Testis (tissue), 5 donors: Measurements from ENCODE around the gene EIF2A. TPM values are rescaled to one million over a fixed set of nuclear protein-coding genes. Genes with fewer than 3 reads are reported as not detected.
"Not testable (repeated sequence)": the region's sequence is repeated elsewhere in the genome, so short reads cannot be mapped to it uniquely, and the experiment has no call there.

Experiments used
- DNase-seq: peaks from one replicate; pipeline ENCODE4 v3.0.0-alpha.2; 2019
- H3K27ac ChIP-seq, 2 donors: fragments of 200-600 bp; sonication (generic); one replicate each; pipeline ENCODE4 v1.5.1; 2019
- H3K27me3 ChIP-seq: fragments of 200-600 bp; sonication (generic); one replicate; pipeline ENCODE4 v1.5.1; 2019
- H3K36me3 ChIP-seq: fragments of 200-600 bp; sonication (generic); one replicate; pipeline ENCODE4 v1.5.1; 2017; ENCODE audit warnings: low read depth; ENCODE audit errors: missing control alignments
- H3K4me1 ChIP-seq: fragments of 200-600 bp; sonication (generic); one replicate; pipeline ENCODE4 v1.5.1; 2019
- H3K4me3 ChIP-seq, 2 donors: fragments of 200-600 bp; sonication (generic); one replicate each; pipeline ENCODE4 v1.5.1; 2017 to 2019
- H3K9me3 ChIP-seq: fragments of 200-600 bp; sonication (generic); one replicate; pipeline ENCODE4 v1.5.1; 2017
- CTCF ChIP-seq, 3 experiments: fragments of 450-650 bp in 2 of 3; fragments of 200-600 bp in 1 of 3; sonication (generic) in 1 of 3; IDR thresholded peaks; one replicate each; pipeline ENCODE4 v1.5.1; 2016 to 2019; ENCODE audit warnings: antibody characterized with exemption in 3 of 3, mild to moderate bottlenecking in 2 of 3, moderate library complexity in 1 of 3
- POLR2A ChIP-seq: fragments of 450-650 bp; IDR thresholded peaks from one replicate; pipeline ENCODE4 v1.6.1; 2017; ENCODE audit warnings: antibody characterized with exemption, mild to moderate bottlenecking, moderate library complexity
- WGBS, 2 donors: methylation state at CpG; one replicate each; pipeline ENCODE4 v1.1.5; 2018; 5-methylcytosine and 5-hydroxymethylcytosine counted together
- intact Hi-C: fragments of 100-400 bp; cut with DNase I; formaldehyde crosslinking; loops from one replicate; pipeline ENCODE4 v1.15.1; 2023; ENCODE audit warnings: low total_unique reads
- long read RNA-seq, 2 donors: transcript quantifications; one replicate each; lab custom pipeline, GENCODE V29; 2026
- polyA plus RNA-seq: library from polyadenylated mRNA; stranded (reverse); fragments of 350-450 nt; fragmentation: Illumina TruSeq; extraction: RNeasy Lipid Tissue Mini Kit (QIAGEN cat#74804); gene quantifications from one replicate; pipeline ENCODE4 v1.2.3, GENCODE V29; 2014; ENCODE audit warnings: low read depth, low replicate concordance; ENCODE audit not compliant: insufficient read depth
- total RNA-seq, 2 donors: library from RNA; depleted of rRNA; stranded (reverse); fragments of >200 nt; gene quantifications; one replicate each; pipeline ENCODE4 v1.2.3, GENCODE V29; 2016

EIF2A gene
- total RNA-seq (10 to 100 TPM; 70.8 to 83.2 TPM), polyA plus RNA-seq (32.1 TPM)
- long read RNA-seq, donor 1, transcript EIF2A-203 (14 exons, 2,198 nt) = major isoform, 12 of 51 reads
- long read RNA-seq, donor 1, partial matches to known transcripts = 23 of 51 reads
- long read RNA-seq, donor 1, other reads (novel, unspliced or antisense) = 12 of 51 reads
- long read RNA-seq, donor 2, transcript EIF2A-203 (14 exons, 2,198 nt) = major isoform, 6 of 18 reads
- long read RNA-seq, donor 2, partial matches to known transcripts = 0 of 18 reads
- long read RNA-seq, donor 2, other reads (novel, unspliced or antisense) = 7 of 18 reads

- H3K9me3 ChIP-seq = no peaks in the 10 kb centered on the region
- H3K4me3 ChIP-seq = peak within 1 kb of the TSS; percentile 91 to 94
- 1% methylated on average over 26 to 83 of the region's 86 CpGs for WGBS, 2 donors
- intact Hi-C loops = no loop called here
- H3K27me3 ChIP-seq = no peaks in the 10 kb centered on the region
- H3K4me1 ChIP-seq = peaks cover 10% of the 10 kb centered on the region
- TF ChIP-seq POLR2A (peak; percentile 96), CTCF (IDR thresholded peaks at IDR 0.05) (peak in 1 of 3 experiments; percentile 1)
- DNase-seq = peak; percentile 98
- H3K36me3 ChIP-seq = no peaks in the 10 kb centered on the region
- H3K27ac ChIP-seq = peak within 1 kb of the TSS; percentile 98 to 99
Measured at GRCh38 chr3:150546226-150547044, at the start of gene EIF2A, which contains the start of gene SERP1. TSS of gene EIF2A (plus strand) at chr3:150546787. CDS start at chr3:150546803, 16 bp downstream. TSS of gene SERP1 (minus strand) at chr3:150546496. CDS start at chr3:150546135, 361 bp downstream.

- H3K27ac ChIP-seq = no peak overlapping the region
- no peak overlapping the region for H3K4me3 ChIP-seq
- H3K9me3 ChIP-seq = no peaks in the 10 kb centered on the region
- no peaks in the 10 kb centered on the region for H3K27me3 ChIP-seq
- no peaks in the 10 kb centered on the region for H3K36me3 ChIP-seq
- no peak for TF ChIP-seq CTCF (IDR thresholded peaks at IDR 0.05)
- no peak for TF ChIP-seq POLR2A
- H3K4me1 ChIP-seq = no peaks in the 10 kb centered on the region
- no peak for DNase-seq
- intact Hi-C loops = loop anchor here (5.0 to 10.0 kb wide), 2 partner anchors 211 to 273 kb away; no protein-coding TSS in a partner anchor
- WGBS, 2 donors = 76 to 80% methylated on average over 2 of the region's 2 CpGs
Measured at GRCh38 chr3:150497956-150498355, 48.6 kb upstream of the EIF2A start.

GRCh38 chr3:150500960-150501359 lies 45.6 kb upstream of the EIF2A start:
- H3K27ac ChIP-seq, H3K9me3 ChIP-seq, H3K36me3 ChIP-seq, DNase-seq, H3K27me3 ChIP-seq, intact Hi-C loops, H3K4me1 ChIP-seq, H3K4me3 ChIP-seq: not testable (repeated sequence)
- WGBS, 2 donors = 100% methylated on average over 1 of the region's 1 CpG

GRCh38 chr3:150503402-150504099 lies 43.0 kb upstream of the EIF2A start:
- DNase-seq = no peak
- intact Hi-C loops = no loop called here
- H3K4me1 ChIP-seq = no peaks in the 10 kb centered on the region
- no peaks in the 10 kb centered on the region for H3K27me3 ChIP-seq
- H3K9me3 ChIP-seq = no peaks in the 10 kb centered on the region
- H3K27ac ChIP-seq = no peak overlapping the region
- no peaks in the 10 kb centered on the region for H3K36me3 ChIP-seq
- no peak overlapping the region for H3K4me3 ChIP-seq
- TF ChIP-seq CTCF (IDR thresholded peaks at IDR 0.05) (no peak), POLR2A (no peak)
- WGBS, 2 donors = 86 to 91% methylated on average over 3 to 5 of the region's 5 CpGs

- H3K4me1 ChIP-seq = no peaks in the 10 kb centered on the region
- TF ChIP-seq POLR2A = no peak
- no peak for TF ChIP-seq CTCF (IDR thresholded peaks at IDR 0.05)
- H3K36me3 ChIP-seq = no peaks in the 10 kb centered on the region
- WGBS, 2 donors = 82 to 86% methylated on average over 3 of the region's 3 CpGs
- no peak for DNase-seq
- no peaks in the 10 kb centered on the region for H3K9me3 ChIP-seq
- H3K27me3 ChIP-seq = no peaks in the 10 kb centered on the region
- intact Hi-C loops = no loop called here
- H3K27ac ChIP-seq = no peak overlapping the region
- H3K4me3 ChIP-seq = no peak overlapping the region
Measured at GRCh38 chr3:150504483-150504882, 42.1 kb upstream of the EIF2A start.
